Endothelial cell of umbilical vein (primary cell): ENCODE results near the gene GALNT14. TPM values are rescaled to one million over a fixed set of nuclear protein-coding genes. Genes with fewer than 3 reads are reported as not detected.

Source experiments
- BruUV-seq: library from RNA; stranded (reverse); fragments of 400-500 nt; replicated peaks from 2 replicates; lab custom pipeline; 2021; lab: Mats Ljungman, UMichigan
- CTCF ChIA-PET: fragments of 300-600, 350-600 bp; sonication (Branson Sonifier 250); formaldehyde crosslinking; loops from one replicate; lab custom pipeline; 2021; ENCODE audit warnings: antibody characterized with exemption, inconsistent platforms; lab: Charles Lee
- POLR2A ChIA-PET: fragments of 300-600, 350-600 bp; sonication (Branson Sonifier 250); formaldehyde crosslinking; loops from one replicate; lab custom pipeline; 2021; ENCODE audit warnings: antibody characterized with exemption, inconsistent platforms; lab: Charles Lee
- DNase-seq: peaks from one replicate; pipeline ENCODE4 v3.0.0-alpha.2; 2011; ENCODE audit warnings: low read depth, low spot score
- FAIRE-seq: peaks from 2 replicates; lab custom pipeline; 2011; peaks lifted over from hg19 to GRCh38; lab: Jason Lieb, UNC
- H2AFZ ChIP-seq: 2 replicates; pipeline ENCODE4 v1.6.0; 2012; ENCODE audit warnings: low read depth, low read length, control low read depth, inconsistent platforms
- H3K27ac ChIP-seq: 2 replicates; pipeline ENCODE4 v1.5.1; 2011; ENCODE audit warnings: low read depth, mild to moderate bottlenecking, control low read depth, low read length, moderate library complexity; ENCODE audit not compliant: insufficient read depth
- H3K27me3 ChIP-seq, 2 experiments: 2 replicates each; pipeline versions ENCODE4 v1.6.0 to v1.6.1; 2011; ENCODE audit warnings: low read length in 2 of 2, mixed read lengths in 1 of 2; ENCODE audit not compliant: control insufficient read depth in 2 of 2, insufficient read depth in 2 of 2
- H3K36me3 ChIP-seq, 2 experiments: 2 replicates in 1 of 2; 3 replicates in 1 of 2; pipeline ENCODE4 v1.5.1; 2011; ENCODE audit warnings: low read length in 2 of 2, mild to moderate bottlenecking in 1 of 2, moderate library complexity in 1 of 2; ENCODE audit not compliant: control insufficient read depth in 2 of 2, insufficient read depth in 2 of 2; ENCODE audit errors: extremely low read depth in 1 of 2
- H3K4me1 ChIP-seq: 3 replicates; pipeline ENCODE4 v1.5.1; 2011; ENCODE audit warnings: mild to moderate bottlenecking, low read length; ENCODE audit not compliant: control insufficient read depth, insufficient read depth; ENCODE audit errors: extremely low read depth
- H3K4me2 ChIP-seq: 2 replicates; pipeline ENCODE4 v1.6.1; 2011; ENCODE audit warnings: low read length, control low read depth, mixed read lengths; ENCODE audit not compliant: insufficient read depth
- H3K4me3 ChIP-seq, 3 experiments: fragments of 200-600 bp in 1 of 3; sonication (generic), shearing (Covaris generic) in 1 of 3; replicated peaks in 1 of 3; 2 replicates each; pipeline ENCODE4 v1.5.1; 2011 to 2016; ENCODE audit warnings: control low read depth in 3 of 3, low read length in 3 of 3, mild to moderate bottlenecking in 2 of 3, inconsistent platforms in 1 of 3, low read depth in 1 of 3, moderate library complexity in 1 of 3; ENCODE audit not compliant: insufficient read depth in 1 of 3
- H3K79me2 ChIP-seq: 2 replicates; pipeline ENCODE4 v1.6.0; 2012; ENCODE audit warnings: low read length, inconsistent platforms; ENCODE audit not compliant: control insufficient read depth, insufficient read depth
- H3K9ac ChIP-seq: replicated peaks from 2 replicates; pipeline ENCODE3; 2011; ENCODE audit warnings: low read length, control low read depth; ENCODE audit not compliant: insufficient read depth; ENCODE audit errors: extremely low read depth
- H3K9me1 ChIP-seq: replicated peaks from 3 replicates; pipeline ENCODE4 v1.6.0; 2011; ENCODE audit warnings: mild to moderate bottlenecking, low read length; ENCODE audit not compliant: control insufficient read depth, insufficient read depth; ENCODE audit errors: extremely low read depth
- H3K9me3 ChIP-seq: replicated peaks from 2 replicates; pipeline ENCODE4 v1.5.1; 2012; ENCODE audit warnings: low read length, inconsistent platforms; ENCODE audit not compliant: control insufficient read depth, insufficient read depth
- H4K20me1 ChIP-seq: replicated peaks from 2 replicates; pipeline ENCODE3; 2011; ENCODE audit warnings: mild to moderate bottlenecking, low read length; ENCODE audit not compliant: control insufficient read depth, insufficient read depth; ENCODE audit errors: extremely low read depth
- EZH2 ChIP-seq: IDR thresholded peaks from 2 replicates; pipeline ENCODE4 v1.6.1; 2012; ENCODE audit warnings: borderline replicate concordance, low read depth, mild to moderate bottlenecking, moderate library complexity, low read length, inconsistent platforms; ENCODE audit not compliant: severe bottlenecking
- FOS ChIP-seq: IDR thresholded peaks from 2 replicates; pipeline ENCODE4 v1.6.1; 2011; ENCODE audit warnings: mild to moderate bottlenecking, low read length, moderate library complexity, borderline replicate concordance; ENCODE audit not compliant: insufficient read depth
- GATA2 ChIP-seq: IDR thresholded peaks from 2 replicates; pipeline ENCODE4 v1.7.0; 2011; ENCODE audit warnings: low read depth, mild to moderate bottlenecking, moderate library complexity, mixed read lengths, low read length; ENCODE audit not compliant: insufficient read length, insufficient read depth
- JUN ChIP-seq: IDR thresholded peaks from 2 replicates; pipeline ENCODE4 v1.6.1; 2011; ENCODE audit warnings: borderline replicate concordance, low read depth; ENCODE audit not compliant: insufficient read length, insufficient read depth
- MAX ChIP-seq: IDR thresholded peaks from 2 replicates; pipeline ENCODE4 v1.6.1; 2011; ENCODE audit not compliant: insufficient read depth, insufficient read length
- MYC ChIP-seq: IDR thresholded peaks from one replicate; pipeline ENCODE4 v1.6.1; 2011; ENCODE audit warnings: mild to moderate bottlenecking, low read depth, low read length
- POLR2A ChIP-seq: IDR thresholded peaks from 2 replicates; pipeline ENCODE4 v1.6.1; 2012; ENCODE audit warnings: low read depth, mild to moderate bottlenecking, control low read depth, low read length
- POLR2AphosphoS5 ChIP-seq: IDR thresholded peaks from 2 replicates; pipeline ENCODE4 v1.6.1; 2012; ENCODE audit warnings: low read depth, mild to moderate bottlenecking, control low read depth, low read length, moderate library complexity; ENCODE audit not compliant: insufficient read depth
- dilution Hi-C: fragments of 300-500 bp; cut with MboI; formaldehyde crosslinking; loops from one replicate; pipeline ENCODE4 v1.15.0; 2019; ENCODE audit warnings: low sequenced_read_pairs; ENCODE audit not compliant: extremely low pct_ligation_motif_present
- intact Hi-C: fragments of 100-400 bp; cut with micrococcal nuclease; formaldehyde crosslinking; loops from one replicate; pipeline ENCODE4 v1.10.0; 2022
- polyA plus RNA-seq, 4 experiments: library from polyadenylated mRNA; depleted of rRNA in 3 of 4; stranded (reverse) in 3 of 4; unstranded in 1 of 4; fragments of >200 nt; gene quantifications; 2 replicates each; pipeline versions ENCODE4 v1.2.1 to v1.2.3, GENCODE V29; 2011 to 2012; ENCODE audit warnings: missing spikeins in 1 of 4
- total RNA-seq: library from RNA; stranded (reverse); gene quantifications from 2 replicates; pipeline ENCODE4 v1.2.3, GENCODE V29; 2021
- TF ChIP-seq, protein P1 (sequence below), 2 donors: IDR thresholded peaks; 1 replicate in 1 of 2; 2 replicates in 1 of 2; pipeline ENCODE4 v1.5.1; 2011; ENCODE audit warnings: low read length in 2 of 2, mild to moderate bottlenecking in 2 of 2, moderate library complexity in 2 of 2, control low read depth in 1 of 2, inconsistent platforms in 1 of 2, low read depth in 1 of 2; ENCODE audit not compliant: insufficient read depth in 1 of 2; ENCODE audit errors: extremely low read depth in 1 of 2

The GALNT14 gene
- total and polyA plus RNA-seq, 2 donors (not counting 3 experiments of a cell fraction or from before 2014, with no cell fraction given) = 0.04 to 0.40 TPM

DNA sequence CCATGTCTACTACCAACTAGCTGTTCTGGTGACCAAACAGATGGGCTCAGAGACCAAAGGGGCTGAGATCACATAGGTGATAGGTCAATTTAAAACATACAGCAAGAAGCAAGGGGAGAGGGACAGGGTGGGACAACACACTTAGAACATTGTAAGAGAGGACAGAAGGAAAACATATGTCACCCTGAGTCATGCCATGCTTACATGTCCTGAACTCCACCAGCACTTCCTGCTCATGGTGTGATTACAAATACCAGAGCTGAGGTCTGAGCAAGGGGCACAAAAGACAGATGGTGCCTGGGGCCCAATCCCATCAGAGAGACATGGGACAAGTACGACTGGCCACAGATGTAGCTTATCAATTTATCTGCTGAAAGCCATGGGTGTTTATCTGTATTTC lies 28.7 kb upstream of the GALNT14 start:
- Histone ChIP-seq H4K20me1 (no peaks in the 10 kb centered on the region), H3K9me1 (no peaks in the 10 kb centered on the region), H3K9ac (no peak overlapping the region), H3K4me2 (no peak overlapping the region), H2AFZ (no peak overlapping the region), H3K79me2 (no peaks in the 10 kb centered on the region), H3K27ac (no peak overlapping the region), H3K36me3 (no peaks in the 10 kb centered on the region), H3K4me1 (no peaks in the 10 kb centered on the region), H3K4me3 (no peak overlapping the region), H3K9me3 (no peaks in the 10 kb centered on the region), H3K27me3 (no peaks in the 10 kb centered on the region)
- BruUV-seq = no TSS peak
- dilution Hi-C loops = no loop called here
- intact Hi-C loops = no loop called here
- ChIA-PET POLR2A (no interaction called here), CTCF (interaction anchor here (1.0 kb wide), 1 partner anchor 456 kb away, joined by 4 read pairs; no protein-coding TSS in a partner anchor)
- no peak for TF ChIP-seq GATA2
- TF ChIP-seq JUN = no peak
- no peak for TF ChIP-seq POLR2A
- no peak for TF ChIP-seq MYC
- TF ChIP-seq EZH2 = no peak
- TF ChIP-seq, protein P1, sequence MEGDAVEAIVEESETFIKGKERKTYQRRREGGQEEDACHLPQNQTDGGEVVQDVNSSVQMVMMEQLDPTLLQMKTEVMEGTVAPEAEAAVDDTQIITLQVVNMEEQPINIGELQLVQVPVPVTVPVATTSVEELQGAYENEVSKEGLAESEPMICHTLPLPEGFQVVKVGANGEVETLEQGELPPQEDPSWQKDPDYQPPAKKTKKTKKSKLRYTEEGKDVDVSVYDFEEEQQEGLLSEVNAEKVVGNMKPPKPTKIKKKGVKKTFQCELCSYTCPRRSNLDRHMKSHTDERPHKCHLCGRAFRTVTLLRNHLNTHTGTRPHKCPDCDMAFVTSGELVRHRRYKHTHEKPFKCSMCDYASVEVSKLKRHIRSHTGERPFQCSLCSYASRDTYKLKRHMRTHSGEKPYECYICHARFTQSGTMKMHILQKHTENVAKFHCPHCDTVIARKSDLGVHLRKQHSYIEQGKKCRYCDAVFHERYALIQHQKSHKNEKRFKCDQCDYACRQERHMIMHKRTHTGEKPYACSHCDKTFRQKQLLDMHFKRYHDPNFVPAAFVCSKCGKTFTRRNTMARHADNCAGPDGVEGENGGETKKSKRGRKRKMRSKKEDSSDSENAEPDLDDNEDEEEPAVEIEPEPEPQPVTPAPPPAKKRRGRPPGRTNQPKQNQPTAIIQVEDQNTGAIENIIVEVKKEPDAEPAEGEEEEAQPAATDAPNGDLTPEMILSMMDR (IDR thresholded peaks at IDR 0.05; ENCODE audit: extremely low read depth in 1 of 2, insufficient read depth in 1 of 2, low read depth in 1 of 2, low read length in 2 of 2) = no peak
- TF ChIP-seq MAX = no peak
- no peak for TF ChIP-seq POLR2AphosphoS5
- no peak for TF ChIP-seq FOS
- FAIRE-seq = no peak
- no peak for DNase-seq
